GM12864 (cell line): ENCODE data around the gene COL25A1.

Experiments used
- DNase-seq: peaks from one replicate; pipeline ENCODE4 v3.0.0-alpha.2; 2011; ENCODE audit warnings: low read depth
- H3K4me3 ChIP-seq: 2 replicates; pipeline ENCODE4 v1.5.1; 2011; ENCODE audit warnings: mild to moderate bottlenecking, low read depth, low read length, control low read depth
- CTCF ChIP-seq: IDR thresholded peaks from 2 replicates; pipeline ENCODE4 v1.5.1; 2011; ENCODE audit warnings: low read depth, mild to moderate bottlenecking, moderate library complexity, low read length, control low read depth, inconsistent platforms; ENCODE audit errors: missing control alignments

Gene COL25A1

GRCh38 chr4:108762559-108763225, 539.8 kb downstream of the COL25A1 start, which contains the start of gene ETNPPL:
ETNPPL (minus strand) TSS chr4:108763053; CDS start chr4:108762898, 155 bp downstream.
- DNase-seq = no peak
- H3K4me3 ChIP-seq = peak within 1 kb of the TSS; percentile 9; the same call in 1 of the 2 replicates
- TF ChIP-seq CTCF = no peak
